Parathyroid adenoma (tissue), 2 donors: Measurements from ENCODE around the gene POLR3C.

Source experiments
- H2AFZ ChIP-seq: fragments of 300-600 bp; sonication (generic); one replicate; pipeline ENCODE4 v1.7.0; 2017; ENCODE audit warnings: antibody characterized with exemption, mild to moderate bottlenecking
- H3K27ac ChIP-seq: fragments of 300-600 bp; sonication (generic); one replicate; pipeline ENCODE4 v1.7.0; 2017
- H3K27me3 ChIP-seq: fragments of 300-600 bp; sonication (generic); one replicate; pipeline ENCODE4 v1.7.0; 2017; ENCODE audit warnings: low read length; ENCODE audit not compliant: control insufficient read depth, insufficient read depth
- H3K36me3 ChIP-seq: fragments of 300-600 bp; sonication (generic); one replicate; pipeline ENCODE4 v1.7.0; 2017; ENCODE audit warnings: low read length; ENCODE audit not compliant: control insufficient read depth, insufficient read depth
- H3K4me1 ChIP-seq: fragments of 300-600 bp; sonication (generic); one replicate; pipeline ENCODE4 v1.7.0; 2017; ENCODE audit warnings: control low read depth
- H3K4me2 ChIP-seq: fragments of 300-600 bp; sonication (generic); one replicate; pipeline ENCODE4 v1.7.0; 2017; ENCODE audit warnings: low read length
- H3K4me3 ChIP-seq: fragments of 300-600 bp; sonication (generic); one replicate; pipeline ENCODE4 v1.7.0; 2017; ENCODE audit warnings: low read depth, low read length
- H3K79me2 ChIP-seq: fragments of 300-600 bp; sonication (generic); one replicate; pipeline ENCODE4 v1.7.0; 2017; ENCODE audit warnings: control low read depth
- H3K9ac ChIP-seq: fragments of 300-600 bp; sonication (generic); one replicate; pipeline ENCODE4 v1.7.0; 2017; ENCODE audit warnings: mild to moderate bottlenecking
- H3K9me3 ChIP-seq: fragments of 300-600 bp; sonication (generic); one replicate; pipeline ENCODE4 v1.7.0; 2017; ENCODE audit warnings: low read length; ENCODE audit not compliant: control insufficient read depth
- CTCF ChIP-seq: fragments of 300-600 bp; sonication (generic); IDR thresholded peaks from one replicate; pipeline ENCODE4 v1.7.0; 2017; ENCODE audit warnings: antibody characterized with exemption, mild to moderate bottlenecking
- donor health status: primary hyperparathyroidism.

POLR3C gene

GRCh38 chr1:145837656-145838055 is 13.7 kb downstream of the POLR3C start:
- Histone ChIP-seq H3K27ac (no peak overlapping the region), H3K4me1 (no peaks in the 10 kb centered on the region), H2AFZ (no peak overlapping the region), H3K4me3 (no peak overlapping the region), H3K27me3 (no peaks in the 10 kb centered on the region), H3K79me2 (no peaks in the 10 kb centered on the region), H3K4me2 (no peak overlapping the region), H3K36me3 (no peaks in the 10 kb centered on the region), H3K9ac (no peak overlapping the region), H3K9me3 (no peaks in the 10 kb centered on the region)
- no peak for TF ChIP-seq CTCF

DNA sequence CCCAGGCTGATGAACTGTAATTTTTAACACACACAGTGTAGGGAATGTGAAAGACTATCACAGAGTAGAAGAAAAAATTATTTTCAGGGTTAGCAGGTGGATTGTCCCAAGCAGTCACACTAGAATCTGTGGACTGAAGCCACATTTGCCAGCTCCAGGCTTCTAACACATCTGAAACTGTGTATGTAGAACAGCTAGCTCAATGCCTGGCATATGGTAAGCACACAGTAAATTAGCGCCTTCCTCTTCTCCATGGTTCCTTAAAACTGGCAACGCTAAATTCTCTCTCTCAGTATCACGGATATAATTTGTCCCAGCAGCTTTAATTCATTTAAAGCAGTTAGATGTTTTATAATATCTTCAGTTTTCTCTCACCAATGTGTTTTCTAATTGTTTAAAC is 19.0 kb downstream of the POLR3C start:
- no peak overlapping the region for H3K27ac ChIP-seq

DNA sequence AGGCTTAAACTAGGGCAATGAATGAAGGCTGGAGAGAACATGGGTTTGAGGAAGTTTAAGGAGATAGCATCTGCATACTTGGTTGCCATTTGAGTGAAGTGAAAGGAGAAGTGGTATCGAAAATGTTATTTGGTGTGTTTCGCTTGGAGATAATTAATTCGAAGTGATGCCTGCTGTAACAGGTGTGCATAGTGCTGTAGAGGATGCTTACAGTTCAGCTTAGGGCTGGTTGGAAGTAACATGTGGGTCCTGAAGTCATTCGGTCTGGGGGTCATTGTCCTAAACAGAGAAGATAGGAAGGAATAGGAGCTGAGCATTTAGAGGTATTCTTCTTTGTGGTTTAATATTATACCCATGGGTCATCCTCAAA is 21.1 kb downstream of the POLR3C start:
- Histone ChIP-seq H3K4me2 (peak overlapping the region; percentile 71), H3K36me3 (no peaks in the 10 kb centered on the region), H3K4me3 (peak overlapping the region; percentile 58), H3K27me3 (no peaks in the 10 kb centered on the region), H3K9me3 (no peaks in the 10 kb centered on the region), H3K9ac (no peak overlapping the region), H3K4me1 (no peaks in the 10 kb centered on the region), H3K27ac (peak overlapping the region; percentile 60), H2AFZ (peak overlapping the region; percentile 83), H3K79me2 (no peaks in the 10 kb centered on the region)
- no peak for TF ChIP-seq CTCF

More for the DNA sequence above, 19.0 kb downstream of the POLR3C start:
- H3K9me3 ChIP-seq: no peaks in the 10 kb centered on the region
- no peaks in the 10 kb centered on the region for H3K4me1 ChIP-seq
- TF ChIP-seq CTCF: no peak
- H3K27me3 ChIP-seq: no peaks in the 10 kb centered on the region
- H3K4me2 ChIP-seq: no peak overlapping the region
- no peaks in the 10 kb centered on the region for H3K36me3 ChIP-seq
- no peaks in the 10 kb centered on the region for H3K79me2 ChIP-seq
- H2AFZ ChIP-seq: no peak overlapping the region
- no peak overlapping the region for H3K9ac ChIP-seq
- no peak overlapping the region for H3K4me3 ChIP-seq

- no peaks in the 10 kb centered on the region for H3K4me1 ChIP-seq
- H3K27me3 ChIP-seq: no peaks in the 10 kb centered on the region
- H3K9me3 ChIP-seq: no peaks in the 10 kb centered on the region
- H3K27ac ChIP-seq: peak within 1 kb of the TSS; percentile 60
- peak within 1 kb of the TSS; percentile 83 for H2AFZ ChIP-seq
- TF ChIP-seq CTCF: peak; percentile 87
- H3K4me2 ChIP-seq: peak within 1 kb of the TSS; percentile 71
- H3K79me2 ChIP-seq: no peaks in the 10 kb centered on the region
- no peaks in the 10 kb centered on the region for H3K36me3 ChIP-seq
- H3K4me3 ChIP-seq: peak within 1 kb of the TSS; percentile 58
- no peak within 1 kb of the TSS for H3K9ac ChIP-seq
Measured at GRCh38 chr1:145845514-145846161, 21.6 kb downstream of the POLR3C start, which contains the start of gene NUDT17. NUDT17 (plus strand) TSS chr1:145845630; CDS start chr1:145845641, 11 bp downstream.

DNA sequence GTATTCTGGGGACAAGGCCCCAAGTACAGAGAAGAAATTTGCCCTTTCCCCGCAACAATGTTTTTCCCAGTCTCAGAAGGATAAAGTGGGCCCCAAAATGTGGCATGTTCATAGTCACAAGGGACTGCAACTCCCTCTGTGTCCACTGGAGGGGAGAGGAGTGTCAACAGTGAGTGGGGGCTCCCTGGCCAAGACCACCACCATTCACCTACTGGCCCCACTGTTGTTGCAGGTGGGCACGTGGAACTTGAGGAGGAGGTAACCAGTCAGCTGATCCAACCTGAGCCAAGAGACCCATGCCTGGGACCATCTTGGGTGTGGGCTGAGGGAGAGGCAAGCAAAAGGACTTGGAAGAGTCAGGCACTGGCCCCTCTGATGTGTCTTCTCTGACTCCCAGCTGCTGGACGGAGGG is 22.2 kb downstream of the POLR3C start:
- H3K36me3 ChIP-seq: no peaks in the 10 kb centered on the region

More for the DNA sequence above, 22.2 kb downstream of the POLR3C start:
- Histone ChIP-seq H3K27ac (peak overlapping the region; percentile 60), H3K4me2 (peak overlapping the region; percentile 71), H3K27me3 (no peaks in the 10 kb centered on the region), H3K9me3 (no peaks in the 10 kb centered on the region), H3K79me2 (no peaks in the 10 kb centered on the region), H2AFZ (peak overlapping the region; percentile 83), H3K4me1 (no peaks in the 10 kb centered on the region), H3K9ac (no peak overlapping the region), H3K4me3 (peak overlapping the region; percentile 58)
- no peak for TF ChIP-seq CTCF
